ENCODE data around the gene LENEP. TPM values are rescaled to one million over a fixed set of nuclear protein-coding genes. Genes with fewer than 3 reads are reported as not detected.

The LENEP gene
- total RNA-seq, 1 donor from 2014 or later: not detected

- DNase-seq (ENCODE audit: low spot score): peak; percentile 46
- no peak overlapping the region for H2AFZ ChIP-seq (replicated peaks)
- H3K27ac Mint-ChIP-seq: peak overlapping the region; percentile 71
- peaks cover 25% of the 10 kb centered on the region for H3K4me1 Mint-ChIP-seq
- H3K79me2 ChIP-seq (ENCODE audit: low read depth): no peaks in the 10 kb centered on the region
- H3F3A ChIP-seq (ENCODE audit: low read depth): peaks cover 25% of the 10 kb centered on the region
- TF ChIP-seq CTCF (IDR thresholded peaks at IDR 0.05) (no peak), EZH2 (IDR thresholded peaks at IDR 0.05) (no peak), EZH2phosphoT487 (IDR thresholded peaks at IDR 0.05) (no peak)
- no peaks in the 10 kb centered on the region for H3K9me3 ChIP-seq (ENCODE audit: low read depth)
- peaks cover 26% of the 10 kb centered on the region for H3K4me1 ChIP-seq
- H4K20me1 ChIP-seq (ENCODE audit: low read depth): peaks cover 5% of the 10 kb centered on the region
- peak overlapping the region; percentile 53 for H3K4me3 Mint-ChIP-seq
- H3K36me3 Mint-ChIP-seq: peaks cover 2% of the 10 kb centered on the region
- H3K36me3 ChIP-seq: no peaks in the 10 kb centered on the region
- H3K4me2 ChIP-seq: peak overlapping the region; percentile 40
- H3K27me3 Mint-ChIP-seq (ENCODE audit: insufficient read depth, low read depth): peaks cover 16% of the 10 kb centered on the region
- H3K27ac ChIP-seq: peak overlapping the region; percentile 50
- H3K27me3 ChIP-seq: no peaks in the 10 kb centered on the region
- no peak overlapping the region for H3K9ac ChIP-seq
- no peaks in the 10 kb centered on the region for H3K9me3 Mint-ChIP-seq
- H3K4me3 ChIP-seq: no peak overlapping the region
Observed at GRCh38 chr1:155018617-155019348, 25.4 kb downstream of the LENEP start.

GRCh38 chr1:155019377-155020245 lies 26.2 kb downstream of the LENEP start:
- Histone ChIP-seq H3K4me3 (no peak overlapping the region), H3K4me2 (peak overlapping the region; percentile 40), H3K27me3 (no peaks in the 10 kb centered on the region), H2AFZ (replicated peaks) (no peak overlapping the region), H3K27ac (peak overlapping the region; percentile 50), H3K79me2 (ENCODE audit: low read depth) (no peaks in the 10 kb centered on the region), H3K4me1 (peaks cover 26% of the 10 kb centered on the region), H3K9ac (no peak overlapping the region), H3K9me3 (ENCODE audit: low read depth) (no peaks in the 10 kb centered on the region), H3F3A (ENCODE audit: low read depth) (peaks cover 20% of the 10 kb centered on the region), H3K36me3 (no peaks in the 10 kb centered on the region), H4K20me1 (ENCODE audit: low read depth) (peaks cover 5% of the 10 kb centered on the region)
- Mint-ChIP-seq H3K4me1 (peaks cover 25% of the 10 kb centered on the region), H3K36me3 (peaks cover 2% of the 10 kb centered on the region), H3K9me3 (no peaks in the 10 kb centered on the region), H3K27me3 (ENCODE audit: insufficient read depth, low read depth) (peaks cover 19% of the 10 kb centered on the region), H3K4me3 (peak overlapping the region; percentile 27), H3K27ac (peak overlapping the region; percentile 44)
- DNase-seq (ENCODE audit: low spot score): no peak
- TF ChIP-seq EZH2 (IDR thresholded peaks at IDR 0.05): no peak
- no peak for TF ChIP-seq EZH2phosphoT487 (IDR thresholded peaks at IDR 0.05)
- TF ChIP-seq CTCF (IDR thresholded peaks at IDR 0.05): no peak

- H3K4me3 ChIP-seq: no peak overlapping the region
- H3K4me1 ChIP-seq: peaks cover 21% of the 10 kb centered on the region
- H3K9me3 ChIP-seq (ENCODE audit: low read depth): no peaks in the 10 kb centered on the region
- no peak overlapping the region for H3K9ac ChIP-seq
- Mint-ChIP-seq H3K27me3 (ENCODE audit: insufficient read depth, low read depth) (peaks cover 23% of the 10 kb centered on the region), H3K36me3 (no peaks in the 10 kb centered on the region), H3K4me3 (no peak overlapping the region), H3K4me1 (peaks cover 23% of the 10 kb centered on the region), H3K9me3 (no peaks in the 10 kb centered on the region), H3K27ac (peak overlapping the region; percentile 46)
- peaks cover 5% of the 10 kb centered on the region for H4K20me1 ChIP-seq (ENCODE audit: low read depth)
- H3K79me2 ChIP-seq (ENCODE audit: low read depth): no peaks in the 10 kb centered on the region
- no peak overlapping the region for H3K27ac ChIP-seq
- no peak for TF ChIP-seq CTCF (IDR thresholded peaks at IDR 0.05)
- no peak for TF ChIP-seq EZH2 (IDR thresholded peaks at IDR 0.05)
- no peak for TF ChIP-seq EZH2phosphoT487 (IDR thresholded peaks at IDR 0.05)
- H3F3A ChIP-seq (ENCODE audit: low read depth): peaks cover 17% of the 10 kb centered on the region
- DNase-seq (ENCODE audit: low spot score): no peak
- no peaks in the 10 kb centered on the region for H3K36me3 ChIP-seq
- no peaks in the 10 kb centered on the region for H3K27me3 ChIP-seq
- no peak overlapping the region for H3K4me2 ChIP-seq
- no peak overlapping the region for H2AFZ ChIP-seq (replicated peaks)
Observed at GRCh38 chr1:155022136-155022926, 28.9 kb downstream of the LENEP start.

Data from neural progenitor cell (in vitro differentiated cells).